CD4-positive, alpha-beta T cell treated with Interleukin-12 subunit alpha and Interleukin-12 subunit beta, for 1 hour (primary cell): ENCODE data around the gene PNN.
"Not testable (repeated sequence)": the region's sequence is repeated elsewhere in the genome, so short reads cannot be mapped to it uniquely, and the experiment has no call there.

Experiments
- DNase-seq: peaks from one replicate; pipeline ENCODE4 v3.0.0-alpha.2; 2020

Gene PNN

GRCh38 chr14:39181693-39182047 is 6.6 kb downstream of the PNN start:
- DNase-seq, result no peak

GRCh38 chr14:39182770-39183684 is 8.0 kb downstream of the PNN start:
- DNase-seq, result no peak

- not testable (repeated sequence) for DNase-seq
Measured at GRCh38 chr14:39183685-39184003, 8.6 kb downstream of the PNN start.

GRCh38 chr14:39184628-39185255 is 9.7 kb downstream of the PNN start:
- no peak for DNase-seq

- DNase-seq, result no peak
Measured at GRCh38 chr14:39185256-39186049, 10.4 kb downstream of the PNN start.

- no peak for DNase-seq
Measured at GRCh38 chr14:39186941-39187525, 12.0 kb downstream of the PNN start.

- DNase-seq, result no peak
Measured at GRCh38 chr14:39203659-39204606, 28.9 kb downstream of the PNN start.

GRCh38 chr14:39207430-39207829 is 32.4 kb downstream of the PNN start:
- DNase-seq, result not testable (repeated sequence)

- no peak for DNase-seq
Measured at GRCh38 chr14:39211109-39211741, 36.2 kb downstream of the PNN start.

GRCh38 chr14:39212034-39212433 is 37.0 kb downstream of the PNN start:
- no peak for DNase-seq

- DNase-seq, result no peak
Measured at GRCh38 chr14:39212693-39213092, 37.6 kb downstream of the PNN start.

GRCh38 chr14:39217214-39217879 is 42.3 kb downstream of the PNN start:
- no peak for DNase-seq

GRCh38 chr14:39218171-39218769 is 43.2 kb downstream of the PNN start:
- DNase-seq, result no peak

- no peak for DNase-seq
Measured at GRCh38 chr14:39219075-39219499, 44.0 kb downstream of the PNN start.

GRCh38 chr14:39220473-39220872 is 45.4 kb downstream of the PNN start:
- DNase-seq, result not testable (repeated sequence)

GRCh38 chr14:39228044-39228443 is 53.0 kb downstream of the PNN start:
- DNase-seq, result no peak

GRCh38 chr14:39228509-39229221 is 53.6 kb downstream of the PNN start:
- DNase-seq, result no peak

GRCh38 chr14:39229222-39229543 is 54.1 kb downstream of the PNN start:
- peak; percentile 72 for DNase-seq

- DNase-seq, result peak; percentile 7
Measured at GRCh38 chr14:39229601-39230110, 54.6 kb downstream of the PNN start.
